Left lobe of liver (tissue), 2 donors: ENCODE measurements around the gene TNNC2. TPM values are rescaled to one million over a fixed set of nuclear protein-coding genes. Genes with fewer than 3 reads are reported as not detected.
"Not testable (repeated sequence)": the region's sequence is repeated elsewhere in the genome, so short reads cannot be mapped to it uniquely, and the experiment has no call there.

Experiments
- ATAC-seq: fragments of 200-7000 bp; cut with Tn5 transposase; one replicate; pipeline ENCODE4 v1.9.1; 2020; ENCODE audit warnings: mild to moderate bottlenecking, moderate library complexity
- DNase-seq: peaks from one replicate; pipeline ENCODE4 v3.0.0-alpha.2; 2020; ENCODE audit warnings: low spot score
- total RNA-seq: library from RNA; stranded (reverse); gene quantifications from one replicate; pipeline ENCODE4 v1.2.1, GENCODE V29; 2021
- donor health status: DM: no; HTN: no; CAD: no; lungs with moderate emphysema.
- donor health status: DM: no; HTN: yes; CAD: no.

The TNNC2 gene
- total RNA-seq, 1 donor from 2014 or later = not detected

DNA sequence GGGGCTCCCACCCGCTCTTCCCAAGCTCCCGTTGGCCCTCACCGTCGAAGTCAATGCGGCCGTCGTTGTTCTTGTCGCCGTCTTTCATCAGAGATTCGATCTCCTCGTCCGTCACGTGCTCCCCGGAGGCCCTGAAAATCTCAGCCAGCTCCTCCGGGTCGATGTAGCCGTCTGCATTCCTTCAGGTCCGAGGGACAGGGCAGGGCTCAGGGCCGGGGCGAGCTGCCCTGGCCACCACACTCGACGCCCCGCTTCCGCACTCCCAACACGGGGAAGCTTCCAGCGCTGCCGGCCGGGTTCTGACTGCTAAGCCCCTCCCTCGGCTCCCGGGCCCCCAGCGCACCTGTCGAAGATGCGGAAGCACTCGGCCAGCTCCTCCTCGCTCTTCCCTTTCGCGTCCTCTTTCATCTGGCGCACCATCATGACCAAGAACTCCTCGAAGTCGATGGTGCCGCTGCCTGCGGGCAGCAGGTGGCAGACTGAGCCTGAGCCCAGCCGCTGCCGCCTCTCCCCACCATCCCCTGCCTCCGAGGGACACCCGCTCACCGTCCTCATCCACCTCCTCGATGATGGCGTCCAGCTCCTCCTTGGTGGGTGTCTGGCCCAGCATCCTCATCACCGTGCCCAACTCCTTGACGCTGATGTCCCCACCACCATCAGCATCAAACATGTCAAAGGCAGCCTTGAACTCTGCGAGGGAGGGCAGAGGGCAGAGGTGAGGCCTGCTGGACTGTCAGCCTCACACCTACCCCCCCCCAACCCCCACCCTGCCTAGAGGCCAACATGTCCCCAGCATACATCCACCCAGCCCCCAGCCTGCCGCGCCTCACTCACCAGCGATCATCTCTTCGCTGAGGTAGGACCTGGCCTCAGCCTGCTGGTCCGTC is 2.9 kb downstream of the TNNC2 start:
- DNase-seq = no peak
- peak; percentile 89 for ATAC-seq

DNA sequence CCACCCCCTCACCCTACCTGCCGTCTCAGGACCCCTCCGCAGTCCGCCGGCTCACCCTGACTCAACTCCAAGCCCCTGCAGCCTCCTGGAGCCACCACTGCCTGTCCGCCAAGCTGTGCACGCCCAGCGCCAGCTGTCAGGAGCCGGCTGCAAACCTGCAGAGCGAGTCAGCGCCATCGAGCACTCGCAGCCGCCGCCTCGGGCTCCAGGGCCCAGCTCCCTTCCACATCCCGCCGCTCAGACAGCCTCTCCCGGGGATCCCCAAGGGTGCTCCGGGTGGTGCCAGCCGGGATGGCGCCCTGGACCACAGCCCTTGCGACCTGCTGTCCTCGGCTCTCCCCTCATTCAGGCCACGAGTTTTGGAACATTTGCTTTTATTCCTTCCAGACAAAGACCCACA is 4.3 kb downstream of the TNNC2 start:
- no peak for ATAC-seq
- no peak for DNase-seq

DNA sequence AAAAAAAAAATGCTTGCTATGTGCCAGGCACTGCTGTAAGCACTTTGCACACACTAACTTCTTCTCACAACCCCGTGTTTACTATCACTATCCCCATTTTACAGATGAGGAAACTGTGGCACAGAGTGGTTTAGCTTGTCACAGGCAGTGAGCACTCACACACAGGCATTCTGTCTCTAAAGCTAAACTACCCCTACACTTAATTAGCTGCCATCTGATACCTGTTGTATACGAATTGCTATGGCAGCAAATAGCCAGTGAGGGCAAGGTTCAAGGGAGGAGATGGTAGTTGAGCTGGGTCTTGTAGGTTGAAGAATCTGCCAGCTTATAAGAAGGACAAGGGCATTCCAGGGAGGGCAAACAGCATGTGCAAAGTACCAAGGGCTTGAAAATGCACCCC is 5.2 kb downstream of the TNNC2 start:
- no peak for DNase-seq
- no peak for ATAC-seq

DNA sequence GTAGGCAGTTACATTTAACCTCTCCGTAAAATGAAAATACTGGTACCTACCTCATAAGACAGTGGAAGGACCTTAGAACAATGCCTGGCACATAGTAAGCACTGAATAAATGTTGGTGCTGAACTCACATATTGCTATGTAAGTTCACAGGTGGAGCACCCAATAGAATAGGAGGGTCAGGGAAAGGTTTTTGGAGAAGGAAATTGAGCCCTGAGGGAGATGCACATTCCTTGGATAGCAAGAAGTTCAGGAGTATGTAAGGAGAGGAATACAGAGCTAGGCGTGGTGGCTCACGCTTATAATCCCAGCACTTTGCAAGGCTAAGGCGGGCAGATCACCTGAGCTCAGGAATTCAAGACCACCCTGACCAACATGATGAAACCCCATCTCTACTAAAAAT is 7.6 kb downstream of the TNNC2 start:
- ATAC-seq = no peak

DNA sequence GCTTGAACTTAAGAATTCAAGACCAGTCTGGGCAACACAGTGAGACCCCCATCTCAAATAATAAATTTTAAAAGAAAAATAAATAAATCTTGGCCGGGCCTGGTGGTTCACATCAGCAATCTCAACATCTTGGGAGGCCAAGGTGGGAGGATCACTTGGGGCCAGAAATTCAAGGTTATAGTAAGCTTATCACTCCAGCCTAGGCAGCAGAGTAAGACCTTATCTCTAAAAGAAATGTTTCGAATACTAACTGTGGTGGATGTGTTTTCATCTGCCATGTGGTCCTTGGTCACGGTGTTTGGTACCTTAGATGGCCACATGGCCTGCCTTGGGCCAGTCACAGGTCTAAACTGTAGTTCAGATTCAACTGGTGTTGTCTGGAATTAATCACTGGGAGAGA is 8.9 kb downstream of the TNNC2 start:
- ATAC-seq (no peak), DNase-seq (no peak)

More for the DNA sequence above, 7.6 kb downstream of the TNNC2 start:
- DNase-seq = no peak

DNA sequence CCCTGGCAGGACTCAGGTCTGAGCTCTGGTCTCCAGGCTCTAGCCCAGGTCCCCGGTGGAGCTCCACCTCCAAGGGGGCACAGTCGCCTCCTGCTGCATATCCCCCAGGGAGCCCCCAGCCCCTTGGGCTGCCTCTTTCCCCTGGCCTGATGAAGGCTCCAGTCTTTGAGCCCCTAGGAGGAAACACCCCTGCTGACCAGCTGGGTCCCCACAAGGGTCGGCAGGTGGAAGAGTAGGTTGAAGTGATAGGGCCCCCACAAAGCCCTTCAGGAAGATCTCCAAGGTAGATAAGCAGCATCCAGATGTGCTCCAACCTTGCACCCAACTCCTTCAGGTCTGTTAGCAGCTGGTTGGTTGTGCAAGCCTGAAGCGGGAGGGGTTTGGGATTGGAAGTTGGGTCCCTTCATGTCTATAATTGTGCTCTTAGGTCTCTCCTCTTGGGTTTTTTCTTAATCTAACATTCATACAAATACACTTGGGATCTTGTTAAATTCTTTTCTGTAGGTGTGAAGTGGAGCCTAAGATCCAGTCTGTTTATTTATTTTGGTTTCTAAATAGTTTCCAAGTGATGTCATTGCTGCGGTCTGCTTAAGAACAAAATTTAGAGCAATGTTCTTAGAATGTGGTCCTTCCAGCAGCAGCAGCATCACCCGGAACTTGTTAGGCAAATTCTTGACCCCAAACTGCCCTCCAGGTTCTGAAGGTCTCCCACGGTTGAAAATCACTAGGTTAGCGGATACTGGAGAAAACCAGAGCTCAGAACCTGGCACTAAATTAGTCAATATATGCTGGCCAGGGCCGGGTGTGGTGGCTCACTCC is 9.5 kb downstream of the TNNC2 start:
- no peak for ATAC-seq
- DNase-seq = no peak

DNA sequence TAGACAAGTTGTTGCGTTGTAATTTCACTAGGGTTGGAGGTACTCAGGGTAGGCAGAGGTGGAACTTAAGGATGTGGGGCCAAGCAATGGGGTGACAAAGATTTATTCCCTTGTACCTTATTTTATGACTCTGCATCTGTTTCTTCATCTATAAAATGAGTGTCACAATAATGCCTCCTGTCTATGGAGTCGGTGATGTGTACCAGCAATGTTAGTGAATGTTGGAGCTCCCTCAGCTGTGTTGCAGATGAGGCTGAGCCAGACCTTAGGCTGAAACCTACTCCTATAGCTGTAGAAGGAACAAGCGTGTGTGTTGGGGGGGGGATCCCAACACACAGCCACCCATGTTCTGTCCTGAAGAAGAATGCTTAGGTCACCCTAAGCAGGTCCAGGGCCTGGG is 10.2 kb downstream of the TNNC2 start:
- no peak for ATAC-seq
- no peak for DNase-seq

DNA sequence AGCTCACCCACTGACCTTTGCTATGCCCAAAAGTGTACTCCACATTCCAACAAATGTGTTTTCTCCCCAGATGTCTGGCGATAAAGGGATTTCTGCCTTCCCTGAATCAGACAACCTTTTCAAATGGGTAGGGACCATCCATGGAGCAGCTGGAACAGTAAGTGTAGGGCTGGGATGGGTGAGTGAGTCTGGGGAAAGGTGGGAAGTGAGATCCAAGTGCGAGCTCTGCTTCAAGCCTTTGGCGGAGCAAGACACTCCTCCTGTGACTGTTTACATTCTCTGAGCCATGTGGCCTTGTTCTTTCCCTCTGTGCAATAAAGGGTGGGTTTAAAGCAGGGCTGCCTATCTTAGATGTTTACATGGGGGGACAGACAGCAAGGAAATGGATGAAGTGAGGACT is 12.8 kb downstream of the TNNC2 start:
- no peak for ATAC-seq
- DNase-seq = no peak

DNA sequence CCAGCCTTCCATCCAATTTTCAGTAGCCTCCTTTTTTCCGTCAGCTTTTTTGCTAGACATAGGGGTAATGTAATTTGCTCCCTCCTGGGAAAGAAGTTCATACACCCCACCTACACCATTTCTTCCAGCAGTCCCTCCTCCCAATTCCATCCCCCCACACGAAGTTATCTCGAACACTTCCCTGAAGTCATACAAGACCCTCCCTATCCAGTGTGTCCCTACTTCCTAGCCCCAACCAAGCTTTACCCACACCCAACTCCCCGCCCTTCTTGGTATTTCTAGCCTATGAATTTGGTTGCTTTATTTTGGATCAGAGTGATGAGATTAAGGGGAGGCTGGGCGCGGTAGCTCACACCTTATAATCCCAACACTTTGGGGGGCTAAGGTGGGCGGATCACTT is 13.6 kb downstream of the TNNC2 start:
- no peak for DNase-seq
- ATAC-seq = no peak

DNA sequence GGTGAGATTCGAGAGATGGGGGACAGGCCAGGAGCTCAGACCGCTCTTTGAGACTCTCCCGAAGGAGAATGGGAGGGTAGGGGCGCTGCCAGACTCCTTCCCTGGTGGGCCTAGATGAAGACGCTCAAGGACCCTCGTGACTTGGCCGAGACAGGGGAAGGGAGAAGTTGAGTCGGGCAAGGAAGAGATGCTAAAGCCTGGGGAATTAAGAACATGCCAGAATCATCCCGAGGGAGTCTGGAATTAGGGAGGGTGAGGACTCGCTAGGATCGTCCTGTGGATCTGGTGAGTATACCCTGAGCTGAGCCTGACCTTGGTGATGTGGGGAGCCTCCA is 14.1 kb downstream of the TNNC2 start:
- ATAC-seq (no peak), DNase-seq (no peak)

DNA sequence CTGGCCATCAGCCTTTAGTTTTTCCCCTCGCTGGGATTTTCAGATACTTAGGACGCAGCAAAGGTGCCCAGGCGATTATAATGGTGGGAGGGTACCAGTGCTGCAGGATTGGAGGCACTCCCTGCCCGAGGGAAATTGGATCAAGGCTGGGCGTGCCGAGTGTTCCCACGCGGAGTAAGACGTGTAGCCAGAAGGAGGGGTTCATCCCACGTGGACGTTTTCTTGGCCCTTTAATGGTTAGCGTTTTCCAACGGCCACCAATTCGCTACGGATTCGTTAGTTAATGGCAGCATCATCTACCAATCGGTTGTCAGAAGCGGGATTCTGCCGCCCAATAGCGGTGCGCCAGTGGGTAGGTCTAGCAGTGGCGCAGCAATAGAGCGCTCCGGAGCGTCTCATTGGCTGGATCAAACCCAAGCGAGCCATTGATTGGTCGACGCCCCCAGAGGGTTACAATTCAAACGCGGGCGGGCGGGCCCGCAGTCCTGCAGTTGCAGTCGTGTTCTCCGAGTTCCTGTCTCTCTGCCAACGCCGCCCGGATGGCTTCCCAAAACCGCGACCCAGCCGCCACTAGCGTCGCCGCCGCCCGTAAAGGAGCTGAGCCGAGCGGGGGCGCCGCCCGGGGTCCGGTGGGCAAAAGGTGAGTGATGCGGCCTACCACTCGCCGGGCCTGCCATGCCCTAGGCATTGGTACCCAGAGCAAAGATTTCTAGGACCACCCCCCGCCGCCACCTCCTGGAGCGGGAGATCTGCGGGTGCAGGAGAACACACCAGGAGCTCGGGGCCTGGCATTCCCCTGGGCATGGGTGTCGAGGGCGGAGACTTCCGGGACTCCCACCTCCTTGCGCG is 14.7 kb downstream of the TNNC2 start, which contains the start of gene UBE2C:
UBE2C (plus strand) TSS at position 488 of the 849 bp plus-strand sequence; CDS start at position 540, 52 bp downstream.
- DNase-seq (peak; percentile 96), ATAC-seq (peak; percentile 97)

DNA sequence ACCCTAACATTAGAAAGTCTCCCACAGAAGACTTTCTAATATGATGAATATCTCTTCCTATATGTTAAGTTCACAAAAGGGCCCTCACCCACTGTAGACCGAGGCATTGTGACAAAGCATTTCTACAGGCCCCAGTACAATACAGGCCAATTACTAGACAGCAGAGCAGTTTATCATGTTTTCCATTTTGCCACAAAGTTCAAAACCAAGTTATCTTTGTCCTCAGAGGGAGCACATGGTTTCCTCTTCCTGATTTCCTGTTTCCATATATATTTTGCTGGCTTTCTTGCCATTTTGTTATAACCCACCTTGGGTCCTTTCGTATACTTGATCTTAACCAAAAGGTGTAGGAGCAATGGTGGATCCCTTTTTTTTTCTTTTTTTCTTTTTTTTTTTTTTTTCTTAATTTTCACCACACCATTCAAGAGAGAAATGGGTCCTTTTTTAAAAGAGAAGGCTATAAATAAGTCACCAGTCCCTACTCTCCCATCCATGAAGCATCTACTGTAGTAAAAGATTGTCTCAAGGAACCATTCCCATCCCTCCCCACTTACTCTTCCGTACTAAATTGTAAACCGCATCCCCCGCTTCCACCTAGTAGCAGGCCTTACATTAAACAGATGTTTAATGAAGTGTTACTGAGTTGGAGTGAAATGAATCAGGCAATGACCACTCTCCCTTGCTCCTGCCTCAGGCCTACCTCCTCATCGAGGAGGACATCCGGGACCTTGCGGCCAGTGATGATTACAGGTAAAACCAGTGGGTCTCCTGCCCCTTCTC is 16.7 kb downstream of the TNNC2 start:
- ATAC-seq (no peak), DNase-seq (no peak)

DNA sequence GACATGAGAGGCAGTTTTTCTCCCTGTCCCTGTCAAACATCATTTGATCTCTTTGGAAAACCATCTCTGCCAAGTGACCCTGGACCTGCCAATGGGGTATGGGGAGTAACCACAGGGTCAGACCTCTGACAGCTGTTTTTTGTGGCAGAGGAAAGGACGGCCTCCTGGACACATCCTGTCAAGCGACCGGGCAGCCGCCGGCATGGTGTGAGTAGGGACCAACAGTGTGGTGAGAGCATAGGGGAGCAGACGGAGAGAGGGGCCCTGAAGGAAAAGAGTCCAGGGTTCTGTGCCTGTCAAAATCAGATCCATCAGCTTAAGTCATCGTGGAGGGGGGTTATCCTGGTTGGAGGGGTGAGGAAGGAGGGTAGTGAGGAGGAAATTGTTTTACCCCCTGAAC is 25.3 kb downstream of the TNNC2 start:
- ATAC-seq = no peak
- DNase-seq = no peak

DNA sequence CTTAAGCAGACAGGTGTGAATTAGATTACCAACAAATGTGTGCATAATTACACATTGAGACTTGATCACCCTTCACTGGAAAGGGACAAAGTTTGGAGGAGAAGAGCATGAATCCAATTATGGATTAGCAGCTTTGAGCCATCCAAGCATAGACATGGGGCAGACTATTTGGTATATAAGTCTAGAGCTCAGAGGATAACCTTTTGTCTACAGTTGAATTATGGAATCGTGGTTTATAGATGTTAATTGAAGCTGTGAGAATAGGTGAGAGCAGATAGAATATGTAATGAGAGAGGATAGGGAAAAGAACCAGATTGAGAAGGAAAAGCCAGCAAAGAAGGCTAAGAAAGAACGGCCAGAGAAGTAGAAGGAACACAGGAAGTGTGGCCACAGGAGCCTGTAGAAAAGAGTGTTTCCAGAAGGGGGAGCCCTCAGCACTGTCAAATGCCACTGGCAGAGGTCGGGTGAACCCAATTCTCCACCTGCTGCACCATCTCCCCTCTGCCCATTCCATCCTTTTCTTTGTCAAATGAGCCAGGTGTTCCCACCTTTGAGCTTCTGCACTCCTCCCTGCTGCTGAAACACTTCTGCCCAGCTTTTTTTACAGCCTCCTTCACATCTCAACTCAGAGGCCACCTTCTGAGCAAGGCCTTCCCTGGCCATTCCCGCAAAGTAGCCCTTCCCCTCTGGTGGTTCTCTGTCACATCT is 28.0 kb downstream of the TNNC2 start:
- peak; percentile 93 for ATAC-seq
- no peak for DNase-seq

DNA sequence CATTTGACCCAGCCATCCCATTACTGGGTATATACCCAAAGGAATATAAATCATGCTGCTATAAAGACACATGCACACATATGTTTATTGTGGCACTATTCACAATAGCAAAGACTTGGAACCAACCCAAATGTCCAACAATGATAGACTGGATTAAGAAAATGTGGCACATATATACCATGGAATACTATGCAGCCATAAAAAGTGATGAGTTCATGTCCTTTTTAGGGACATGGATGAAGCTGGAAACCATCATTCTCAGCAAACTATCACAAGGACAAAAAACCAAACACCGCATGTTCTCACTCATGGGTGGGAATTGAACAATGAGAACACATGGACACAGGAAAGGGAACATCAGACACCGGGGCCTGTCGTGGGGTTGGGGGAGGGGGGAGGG is 29.2 kb downstream of the TNNC2 start:
- ATAC-seq, DNase-seq: not testable (repeated sequence)

DNA sequence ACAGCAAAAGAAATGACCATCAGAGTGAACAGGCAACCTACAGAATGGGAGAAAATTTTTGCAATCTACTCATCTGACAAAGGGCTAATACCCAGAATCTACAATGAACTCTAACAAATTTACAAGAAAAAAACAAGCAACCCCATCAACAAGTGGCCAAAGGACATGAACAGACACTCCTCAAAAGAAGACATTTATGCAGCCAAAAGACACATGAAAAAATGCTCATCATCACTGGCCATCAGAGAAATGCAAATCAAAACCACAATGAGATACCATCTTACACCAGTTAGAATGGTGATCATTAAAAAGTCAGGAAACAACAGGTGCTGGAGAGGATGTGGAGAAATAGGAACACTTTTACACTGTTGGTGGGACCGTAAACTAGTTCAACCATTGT is 29.6 kb downstream of the TNNC2 start:
- DNase-seq, ATAC-seq: not testable (repeated sequence)

DNA sequence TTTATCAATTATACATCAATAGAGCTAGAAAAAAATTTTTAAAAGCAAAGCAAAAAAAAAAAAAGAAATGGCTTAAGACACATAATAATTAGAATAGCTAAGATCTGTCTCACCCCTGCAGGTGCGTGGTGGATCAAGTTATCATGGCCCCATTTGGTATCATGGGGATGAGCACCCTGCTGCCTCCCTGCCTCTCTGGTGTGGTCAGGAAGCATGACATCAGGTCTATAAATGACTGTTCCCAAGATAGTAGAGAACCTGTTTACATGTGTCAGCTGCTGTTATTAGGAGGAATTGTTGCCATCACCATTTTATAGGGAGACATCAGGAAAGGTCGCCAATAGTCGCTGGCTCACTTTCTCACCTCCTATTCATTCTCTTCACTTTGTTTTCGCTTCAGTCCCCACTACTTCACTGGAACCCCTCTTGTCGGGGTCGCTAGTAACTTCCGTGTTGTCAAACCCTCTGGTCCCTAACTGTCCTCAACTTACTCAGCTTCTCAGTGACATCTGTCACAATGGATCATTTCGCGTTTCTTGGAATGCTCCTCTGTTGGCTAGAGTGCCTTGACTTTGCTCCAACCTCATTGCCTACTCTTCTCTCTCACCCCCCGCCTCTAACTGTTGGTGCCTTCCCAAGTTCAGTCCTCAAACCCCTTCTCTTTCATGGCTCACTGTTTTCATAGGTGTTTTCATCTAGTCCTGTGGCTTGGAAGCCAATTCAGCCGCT is 30.6 kb downstream of the TNNC2 start:
- ATAC-seq (no peak), DNase-seq (no peak)

DNA sequence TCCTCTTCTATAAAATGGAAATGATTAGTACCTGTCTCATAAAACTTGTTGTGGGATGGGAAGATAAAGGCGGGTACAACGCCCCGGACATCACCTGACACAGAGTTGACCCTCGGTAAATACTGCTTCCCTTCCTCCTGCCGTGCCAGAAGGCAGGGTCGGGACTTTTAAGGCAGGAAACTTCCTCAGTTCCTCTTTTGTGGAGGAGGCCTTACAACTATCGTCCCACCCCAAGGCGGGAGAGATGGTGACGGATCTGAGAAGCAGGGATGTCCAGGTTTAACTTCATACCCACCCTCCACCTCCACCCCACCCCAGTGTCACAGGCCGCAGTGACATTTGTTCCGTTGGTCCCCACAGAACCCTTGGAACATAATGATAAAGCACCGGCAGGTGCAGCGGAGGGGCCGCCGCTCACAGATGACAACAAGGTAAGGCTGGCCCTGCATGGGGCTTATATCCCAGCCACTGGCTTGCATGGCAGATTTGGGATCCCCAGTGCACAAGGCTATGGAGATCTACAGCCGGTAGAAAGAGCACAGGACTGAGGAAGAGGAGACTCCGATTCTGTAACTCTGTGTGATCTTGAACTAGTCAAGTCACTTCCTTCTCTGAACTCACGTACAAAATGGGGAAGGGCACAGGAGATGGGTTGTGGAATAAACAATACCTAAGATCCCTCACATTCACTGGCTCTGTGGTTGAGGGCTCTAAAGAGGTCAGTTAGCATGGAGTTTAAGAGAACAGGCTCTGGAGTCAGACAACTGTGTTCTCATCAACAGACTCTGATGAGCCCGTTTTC is 34.6 kb downstream of the TNNC2 start:
- DNase-seq (no peak), ATAC-seq (peak; percentile 27)
